ENCODE data around the gene AKR1A1. TPM values are rescaled to one million over a fixed set of nuclear protein-coding genes. Genes with fewer than 3 reads are reported as not detected.

Gene AKR1A1
- total RNA-seq, 4 donors from 2014 or later, result 45.6 to 64.0 (median 51.0) TPM

DNA sequence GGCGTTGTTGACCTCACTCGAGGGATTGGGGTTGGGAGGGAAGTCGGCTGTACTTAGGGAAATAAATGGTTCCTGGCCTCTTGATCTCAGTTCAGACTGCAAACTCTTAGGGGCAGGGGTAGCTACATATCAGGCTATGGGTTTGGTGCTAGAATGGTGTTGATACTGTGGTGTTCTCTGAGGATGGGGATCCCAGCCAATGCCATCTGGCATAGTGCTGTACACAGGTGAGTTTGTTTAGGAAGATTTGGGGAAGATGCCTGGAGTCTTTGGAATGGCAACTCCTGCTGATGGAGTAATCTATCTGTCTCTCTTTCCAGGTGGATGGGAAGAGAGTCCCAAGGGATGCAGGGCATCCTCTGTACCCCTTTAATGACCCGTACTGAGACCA lies 18.9 kb downstream of the AKR1A1 start:
- Histone ChIP-seq H3K27ac (replicated peaks in 1 of 4) (peak overlapping the region in 1 of 4 donors; percentile 54), H3K4me3 (no peak overlapping the region), H3K27me3 (no peaks in the 10 kb centered on the region), H3K36me3 (peaks cover 9 to 42% (median 31%) of the 10 kb centered on the region in 4 donors), H3K4me1 (peaks cover 3 to 13% (median 11%) of the 10 kb centered on the region in 4 donors), H3K9me3 (no peaks in the 10 kb centered on the region)
- intact Hi-C loops (cut with DNase I), result loop anchor here (5.0 kb wide), 1 partner anchor 57 kb away; no protein-coding TSS in a partner anchor
- DNase-seq (ENCODE audit: extremely low spot score), result no peak
- no peak for TF ChIP-seq POLR2A (IDR thresholded peaks at IDR 0.05; ENCODE audit: low read depth)
- TF ChIP-seq POLR2AphosphoS5 (IDR thresholded peaks at IDR 0.05), result no peak
- no peak for TF ChIP-seq CTCF (IDR thresholded peaks at IDR 0.05)
- no peak for TF ChIP-seq EP300 (IDR thresholded peaks at IDR 0.05)
- WGBS, result 69% methylated on average over 4 of the region's 4 CpGs

DNA sequence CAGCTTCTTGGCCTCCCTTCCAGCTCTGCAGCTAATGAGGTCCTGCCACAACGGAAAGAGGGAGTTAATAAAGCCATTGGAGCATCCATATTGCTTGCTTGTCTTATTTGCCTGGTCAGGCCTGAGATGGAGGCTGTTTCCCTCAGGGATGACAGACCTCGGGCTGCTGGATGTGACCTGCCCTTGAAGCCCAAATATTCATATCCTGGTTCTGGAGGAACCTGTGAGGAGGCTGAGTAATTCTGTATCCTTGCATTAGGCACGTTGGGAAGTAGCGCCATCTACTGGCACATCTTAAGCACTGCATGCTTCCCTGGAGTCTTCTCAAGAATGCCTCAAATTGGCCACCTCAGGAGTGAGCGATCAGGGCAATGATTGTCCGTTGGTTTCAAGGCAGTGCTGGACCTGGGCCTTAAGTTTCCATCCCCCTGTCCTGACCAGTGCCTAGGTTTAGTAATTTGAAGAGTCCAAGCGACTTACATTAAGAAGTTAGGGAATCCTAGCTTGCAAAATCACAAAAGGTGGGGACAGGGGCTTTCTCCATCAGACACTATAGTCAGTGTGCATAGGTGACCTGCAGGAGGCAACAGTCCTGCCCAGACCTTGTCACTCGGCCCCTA lies 19.4 kb downstream of the AKR1A1 start:
- intact Hi-C loops (cut with DNase I), result loop anchor here (2.0 to 5.0 kb wide), 2 partner anchors 58 to 211 kb away; no protein-coding TSS in a partner anchor
- Histone ChIP-seq H3K27me3 (no peaks in the 10 kb centered on the region), H3K4me3 (no peak overlapping the region), H3K27ac (replicated peaks in 1 of 4) (peak overlapping the region in 1 of 4 donors; percentile 54), H3K36me3 (peaks cover 9 to 42% (median 31%) of the 10 kb centered on the region in 4 donors), H3K4me1 (peaks cover 3 to 13% (median 11%) of the 10 kb centered on the region in 4 donors), H3K9me3 (no peaks in the 10 kb centered on the region)
- 13% methylated on average over 7 of the region's 8 CpGs for WGBS
- TF ChIP-seq POLR2AphosphoS5 (IDR thresholded peaks at IDR 0.05), result peak; percentile 54 to 73
- TF ChIP-seq POLR2A (IDR thresholded peaks at IDR 0.05; ENCODE audit: low read depth), result no peak
- TF ChIP-seq EP300 (IDR thresholded peaks at IDR 0.05), result no peak
- peak; percentile 97 to 100 (median 97) for TF ChIP-seq CTCF (IDR thresholded peaks at IDR 0.05)
- DNase-seq (ENCODE audit: extremely low spot score), result peak; percentile 94

- H3K27me3 ChIP-seq, result no peaks in the 10 kb centered on the region
- whole genome bisulfite sequencing, result 74% methylated on average over 4 of the region's 4 CpGs
- intact Hi-C loops (cut with DNase I), result loop anchor here (2.0 kb wide), 1 partner anchor 212 kb away; no protein-coding TSS in a partner anchor
These were observed 20.0 kb downstream of the AKR1A1 start for GRCh38 chr1:45570631-45571030.

GRCh38 chr1:45573231-45573804 lies 22.7 kb downstream of the AKR1A1 start:
- H3K4me3 ChIP-seq, result no peak overlapping the region

More at GRCh38 chr1:45570631-45571030, 20.0 kb downstream of the AKR1A1 start:
- no peaks in the 10 kb centered on the region for H3K9me3 ChIP-seq
- no peak overlapping the region for H3K27ac ChIP-seq (replicated peaks in 1 of 4)
- H3K4me1 ChIP-seq, result peaks cover 3 to 13% (median 11%) of the 10 kb centered on the region in 4 donors
- H3K4me3 ChIP-seq, result no peak overlapping the region
- TF ChIP-seq POLR2A (IDR thresholded peaks at IDR 0.05; ENCODE audit: low read depth) (no peak), POLR2AphosphoS5 (IDR thresholded peaks at IDR 0.05) (no peak), CTCF (IDR thresholded peaks at IDR 0.05) (no peak), EP300 (IDR thresholded peaks at IDR 0.05) (no peak)
- DNase-seq (ENCODE audit: extremely low spot score), result no peak
- H3K36me3 ChIP-seq, result peaks cover 9 to 42% (median 31%) of the 10 kb centered on the region in 4 donors

More at GRCh38 chr1:45573231-45573804, 22.7 kb downstream of the AKR1A1 start:
- TF ChIP-seq EP300 (IDR thresholded peaks at IDR 0.05), result no peak
- TF ChIP-seq CTCF (IDR thresholded peaks at IDR 0.05), result no peak
- no peak for TF ChIP-seq POLR2AphosphoS5 (IDR thresholded peaks at IDR 0.05)
- no peak for TF ChIP-seq POLR2A (IDR thresholded peaks at IDR 0.05; ENCODE audit: low read depth)
- H3K27ac ChIP-seq (replicated peaks in 1 of 4), result no peak overlapping the region
- H3K4me1 ChIP-seq, result no peaks in the 10 kb centered on the region
- no peak for DNase-seq (ENCODE audit: extremely low spot score)
- no peaks in the 10 kb centered on the region for H3K27me3 ChIP-seq
- no peaks in the 10 kb centered on the region for H3K9me3 ChIP-seq
- peaks cover 2 to 20% (median 14%) of the 10 kb centered on the region in 4 donors for H3K36me3 ChIP-seq
- 57% methylated on average over 3 of the region's 3 CpGs for WGBS
- intact Hi-C loops (cut with DNase I), result no loop called here

Measured in esophagus muscularis mucosa (tissue), 4 donors.